ENCODE measurements around the gene GAS2L3. TPM values are rescaled to one million over a fixed set of nuclear protein-coding genes. Genes with fewer than 3 reads are reported as not detected.
"Not testable (repeated sequence)": the region's sequence is repeated elsewhere in the genome, so short reads cannot be mapped to it uniquely, and the experiment has no call there.

Gene GAS2L3
- total and polyA plus RNA-seq, 12 donors = 0.48 to 30.3 (median 3.9) TPM

GRCh38 chr12:100555722-100556121 lies 17.8 kb upstream of the GAS2L3 start:
- 57 to 65% (median 60%) methylated on average over 2 of the region's 2 CpGs for WGBS, 4 donors
- peaks cover 6 to 19% of the 10 kb centered on the region in 2 donors for H3K4me1 ChIP-seq (replicated peaks in 1 of 2)
- DNase-seq = no peak
- no peak for TF ChIP-seq CTCF (IDR thresholded peaks at IDR 0.05)
- no peak for TF ChIP-seq POLR2A (IDR thresholded peaks at IDR 0.05)
- H3K9me3 ChIP-seq (replicated peaks in 1 of 3) = no peaks in the 10 kb centered on the region
- intact Hi-C loops (cut with DNase I) = loop anchor here (10.0 kb wide), 2 partner anchors 161 to 321 kb away; no protein-coding TSS in a partner anchor
- H3K36me3 ChIP-seq (replicated peaks in 1 of 2) = no peaks in the 10 kb centered on the region
- no peak overlapping the region for H3K4me3 ChIP-seq
- peak overlapping the region in 2 of 5 donors; percentile 15 for H3K27ac ChIP-seq
- no peaks in the 10 kb centered on the region for H3K27me3 ChIP-seq

DNA sequence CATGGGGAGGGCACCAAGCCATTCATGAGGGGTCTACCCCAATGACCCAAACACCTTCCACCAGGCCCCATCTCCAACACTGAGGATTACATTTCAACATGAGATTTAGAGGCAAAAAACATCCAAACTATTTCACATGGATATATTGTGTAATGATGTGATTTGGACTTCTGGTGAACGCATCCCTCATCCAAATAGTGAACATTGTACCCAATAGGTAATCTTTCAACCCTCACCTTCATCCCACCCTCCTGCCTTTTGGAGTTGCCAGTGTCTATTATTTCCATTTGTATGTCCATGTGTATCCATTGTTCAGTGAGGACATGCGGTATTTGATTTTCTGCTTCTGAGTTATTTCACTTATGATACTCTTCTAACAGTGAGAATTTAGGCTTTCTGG lies 16.1 kb upstream of the GAS2L3 start:
- H3K36me3 ChIP-seq (replicated peaks in 1 of 2) = no peaks in the 10 kb centered on the region
- H3K9me3 ChIP-seq (replicated peaks in 1 of 3) = no peaks in the 10 kb centered on the region
- H3K4me3 ChIP-seq = no peak overlapping the region
- no peak for TF ChIP-seq POLR2A (IDR thresholded peaks at IDR 0.05)
- TF ChIP-seq CTCF (IDR thresholded peaks at IDR 0.05) = no peak
- H3K27ac ChIP-seq = no peak overlapping the region
- WGBS, 4 donors = 94 to 99% (median 98%) methylated on average over 2 of the region's 2 CpGs
- intact Hi-C loops (cut with DNase I) = loop anchor here (10.0 kb wide), 2 partner anchors 163 to 323 kb away; no protein-coding TSS in a partner anchor
- DNase-seq = no peak
- no peaks in the 10 kb centered on the region for H3K27me3 ChIP-seq
- H3K4me1 ChIP-seq (replicated peaks in 1 of 2) = peaks cover 6 to 19% of the 10 kb centered on the region in 2 donors

GRCh38 chr12:100559261-100559660 lies 14.2 kb upstream of the GAS2L3 start:
- not testable (repeated sequence) for H3K27me3 ChIP-seq; H3K4me3 ChIP-seq; H3K9me3 ChIP-seq (replicated peaks in 1 of 3); DNase-seq; H3K27ac ChIP-seq; H3K4me1 ChIP-seq (replicated peaks in 1 of 2); H3K36me3 ChIP-seq (replicated peaks in 1 of 2)
- WGBS, 4 donors = 95 to 100% (median 97%) methylated on average over 3 to 21 of the region's 21 CpGs
- intact Hi-C loops (cut with DNase I) = loop anchor here (10.0 kb wide), 2 partner anchors 164 to 324 kb away; no protein-coding TSS in a partner anchor

- no peaks in the 10 kb centered on the region for H3K4me1 ChIP-seq (replicated peaks in 1 of 2)
- H3K36me3 ChIP-seq (replicated peaks in 1 of 2) = no peaks in the 10 kb centered on the region
- TF ChIP-seq CTCF (IDR thresholded peaks at IDR 0.05) (no peak), POLR2A (IDR thresholded peaks at IDR 0.05) (no peak)
- H3K9me3 ChIP-seq (replicated peaks in 1 of 3) = no peaks in the 10 kb centered on the region
- H3K27me3 ChIP-seq = no peaks in the 10 kb centered on the region
- intact Hi-C loops (cut with DNase I) = no loop called here
- no peak overlapping the region for H3K4me3 ChIP-seq
- no peak for DNase-seq
- no peak overlapping the region for H3K27ac ChIP-seq
- WGBS, 4 donors = 47 to 64% (median 57%) methylated on average over 2 of the region's 2 CpGs
Observed at GRCh38 chr12:100564090-100564489, 9.4 kb upstream of the GAS2L3 start.

- no peaks in the 10 kb centered on the region for H3K36me3 ChIP-seq (replicated peaks in 1 of 2)
- H3K9me3 ChIP-seq (replicated peaks in 1 of 3) = no peaks in the 10 kb centered on the region
- no peak for TF ChIP-seq POLR2A (IDR thresholded peaks at IDR 0.05)
- TF ChIP-seq CTCF (IDR thresholded peaks at IDR 0.05) = no peak
- H3K27me3 ChIP-seq = no peaks in the 10 kb centered on the region
- no peak for DNase-seq
- intact Hi-C loops (cut with DNase I) = no loop called here
- 85 to 91% (median 90%) methylated on average over 6 of the region's 6 CpGs for WGBS, 4 donors
- no peak overlapping the region for H3K4me3 ChIP-seq
- H3K27ac ChIP-seq = no peak overlapping the region
- no peaks in the 10 kb centered on the region for H3K4me1 ChIP-seq (replicated peaks in 1 of 2)
Observed at GRCh38 chr12:100564905-100565467, 8.5 kb upstream of the GAS2L3 start.

Measured in adrenal gland (tissue), 12 donors.